Hepatocyte (in vitro differentiated cells): Measurements from ENCODE around the gene CYP4F11. TPM values are rescaled to one million over a fixed set of nuclear protein-coding genes. Genes with fewer than 3 reads are reported as not detected.

ENCODE experiments used
- DNase-seq: peaks from one replicate; pipeline ENCODE4 v3.0.0-alpha.2; 2016; ENCODE audit warnings: low spot score
- H2AFZ ChIP-seq: fragments of 200-600 bp; sonication (generic); 2 replicates; pipeline ENCODE4 v1.6.0; 2016; ENCODE audit warnings: antibody characterized with exemption, mild to moderate bottlenecking
- H3K27ac ChIP-seq: fragments of 200-600 bp; sonication (generic); 2 replicates; pipeline ENCODE4 v1.5.1; 2016; ENCODE audit warnings: mild to moderate bottlenecking
- H3K27me3 ChIP-seq: fragments of 200-600 bp; sonication (generic); 2 replicates; pipeline ENCODE4 v1.6.1; 2016
- H3K36me3 ChIP-seq: fragments of 200-600 bp; sonication (generic); replicated peaks from 2 replicates; pipeline ENCODE4 v1.5.1; 2016; ENCODE audit warnings: low read depth; ENCODE audit not compliant: insufficient read depth
- H3K4me1 ChIP-seq: fragments of 200-600 bp; sonication (generic); 2 replicates; pipeline ENCODE4 v1.5.1; 2016; ENCODE audit warnings: mild to moderate bottlenecking, moderate library complexity; ENCODE audit not compliant: insufficient read depth
- H3K4me2 ChIP-seq: fragments of 200-600 bp; sonication (generic); 2 replicates; pipeline ENCODE4 v1.6.0; 2016
- H3K4me3 ChIP-seq: fragments of 200-600 bp; sonication (generic); 2 replicates; pipeline ENCODE4 v1.5.1; 2016; ENCODE audit warnings: mild to moderate bottlenecking
- H3K79me2 ChIP-seq: fragments of 200-600 bp; sonication (generic); 2 replicates; pipeline ENCODE4 v1.6.0; 2017; ENCODE audit warnings: mild to moderate bottlenecking
- H3K9me2 ChIP-seq: fragments of 200-600 bp; sonication (generic); replicated peaks from 2 replicates; pipeline ENCODE4 v1.6.0; 2017; ENCODE audit warnings: mild to moderate bottlenecking; ENCODE audit not compliant: insufficient read depth
- H3K9me3 ChIP-seq: fragments of 200-600 bp; sonication (generic); 2 replicates; pipeline ENCODE4 v1.5.1; 2016; ENCODE audit warnings: low read depth, mild to moderate bottlenecking
- H4K20me1 ChIP-seq: fragments of 200-600 bp; sonication (generic); 2 replicates; pipeline ENCODE4 v1.6.0; 2016; ENCODE audit warnings: mild to moderate bottlenecking; ENCODE audit not compliant: insufficient read depth, poor library complexity, severe bottlenecking
- EZH2 ChIP-seq: fragments of 200-600 bp; sonication (generic); IDR thresholded peaks from 2 replicates; pipeline ENCODE4 v1.6.1; 2016; ENCODE audit warnings: antibody characterized with exemption, mild to moderate bottlenecking, borderline replicate concordance
- EZH2phosphoT487 ChIP-seq: fragments of 200-600 bp; sonication (generic); IDR thresholded peaks from one replicate; pipeline ENCODE4 v1.6.1; 2018; ENCODE audit warnings: antibody characterized with exemption, mild to moderate bottlenecking, low read depth, moderate library complexity; ENCODE audit not compliant: unreplicated experiment, severe bottlenecking
- WGBS: methylation state at CpG from one replicate; pipeline ENCODE4 v1.1.6; 2016; ENCODE audit warnings: low lambda C conversion rate; ENCODE audit errors: missing lambda C conversion rate; 5-methylcytosine and 5-hydroxymethylcytosine counted together
- polyA plus RNA-seq: library from polyadenylated mRNA; unstranded; fragments of >200 nt; fragmentation: Nextera tagmentation; extraction: Ambion mirVana; gene quantifications from 2 replicates; pipeline ENCODE4 v1.2.1, GENCODE V29; 2016
- small RNA-seq: library from RNA; depleted of rRNA; stranded (forward); fragments of <200 nt; gene quantifications from one replicate; pipeline ENCODE3, GENCODE V24; 2014
- total RNA-seq: library from RNA; depleted of rRNA; stranded (reverse); fragments of >200 nt; gene quantifications from 2 replicates; pipeline ENCODE4 v1.2.3, GENCODE V29; 2014
- TF ChIP-seq, protein P1 (sequence below): fragments of 200-600 bp; sonication (generic); IDR thresholded peaks from 2 replicates; pipeline ENCODE4 v1.5.1; 2016; ENCODE audit warnings: antibody characterized with exemption, mild to moderate bottlenecking; ENCODE audit not compliant: poor library complexity

Gene CYP4F11
- total and polyA plus RNA-seq, 2 experiments from 2014 or later, result not detected

DNA sequence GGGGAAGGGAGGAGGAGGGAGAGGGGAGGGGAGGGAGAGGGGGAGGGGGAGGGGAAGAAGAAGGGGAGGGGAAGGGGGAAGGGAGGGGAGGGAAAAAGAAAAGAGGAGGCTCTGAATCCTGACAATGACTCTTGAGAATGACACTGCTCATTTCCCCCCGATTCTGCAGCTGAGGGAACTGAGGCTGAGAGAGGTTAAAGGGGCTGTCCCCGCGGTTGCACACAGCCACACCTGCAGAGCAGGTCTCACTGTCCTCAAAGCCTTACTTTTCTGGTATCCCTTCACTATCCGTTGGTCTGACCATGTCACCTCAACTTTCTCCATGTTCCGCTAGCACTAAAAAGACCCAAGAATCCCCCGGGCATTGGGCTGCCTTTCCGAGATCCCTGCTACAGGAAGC, 71.9 kb downstream of the CYP4F11 start:
- H3K9me2 ChIP-seq, result no peaks in the 10 kb centered on the region
- H3K9me3 ChIP-seq, result no peaks in the 10 kb centered on the region
- H3K27ac ChIP-seq, result no peak overlapping the region
- TF ChIP-seq, protein P1, sequence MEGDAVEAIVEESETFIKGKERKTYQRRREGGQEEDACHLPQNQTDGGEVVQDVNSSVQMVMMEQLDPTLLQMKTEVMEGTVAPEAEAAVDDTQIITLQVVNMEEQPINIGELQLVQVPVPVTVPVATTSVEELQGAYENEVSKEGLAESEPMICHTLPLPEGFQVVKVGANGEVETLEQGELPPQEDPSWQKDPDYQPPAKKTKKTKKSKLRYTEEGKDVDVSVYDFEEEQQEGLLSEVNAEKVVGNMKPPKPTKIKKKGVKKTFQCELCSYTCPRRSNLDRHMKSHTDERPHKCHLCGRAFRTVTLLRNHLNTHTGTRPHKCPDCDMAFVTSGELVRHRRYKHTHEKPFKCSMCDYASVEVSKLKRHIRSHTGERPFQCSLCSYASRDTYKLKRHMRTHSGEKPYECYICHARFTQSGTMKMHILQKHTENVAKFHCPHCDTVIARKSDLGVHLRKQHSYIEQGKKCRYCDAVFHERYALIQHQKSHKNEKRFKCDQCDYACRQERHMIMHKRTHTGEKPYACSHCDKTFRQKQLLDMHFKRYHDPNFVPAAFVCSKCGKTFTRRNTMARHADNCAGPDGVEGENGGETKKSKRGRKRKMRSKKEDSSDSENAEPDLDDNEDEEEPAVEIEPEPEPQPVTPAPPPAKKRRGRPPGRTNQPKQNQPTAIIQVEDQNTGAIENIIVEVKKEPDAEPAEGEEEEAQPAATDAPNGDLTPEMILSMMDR, result no peak
- TF ChIP-seq EZH2phosphoT487 (no peak), EZH2 (no peak)
- no peak for DNase-seq
- no peak overlapping the region for H3K4me2 ChIP-seq
- no peak overlapping the region for H2AFZ ChIP-seq
- H3K27me3 ChIP-seq, result no peaks in the 10 kb centered on the region
- H3K4me3 ChIP-seq, result no peak overlapping the region
- H3K79me2 ChIP-seq, result no peaks in the 10 kb centered on the region
- 69% methylated on average over 6 of the region's 7 CpGs for WGBS
- H3K4me1 ChIP-seq, result no peaks in the 10 kb centered on the region
- no peaks in the 10 kb centered on the region for H3K36me3 ChIP-seq
- H4K20me1 ChIP-seq, result no peaks in the 10 kb centered on the region

Small RNA genes within 50 kb of the gene (small RNA-seq; reads per million reads assigned to genes)
- not detected for gene CYP4F36P

Other genes starting within 250 kb of the CYP4F11 start
- not detected in 2 replicates for gene OR10H2, start 206.5 kb downstream of the CYP4F11 start, total RNA-seq
- gene OR10H2, start 206.5 kb downstream of the CYP4F11 start, polyA plus RNA-seq, result not detected in 2 replicates
- gene OR10H3, start 196.5 kb downstream of the CYP4F11 start, total RNA-seq, result not detected in 2 replicates
- gene OR10H3, start 196.5 kb downstream of the CYP4F11 start, polyA plus RNA-seq, result not detected in 2 replicates
- gene OR10H5, start 146.9 kb downstream of the CYP4F11 start, total RNA-seq, result not detected in 2 replicates
- not detected in 2 replicates for gene OR10H5, start 146.9 kb downstream of the CYP4F11 start, polyA plus RNA-seq
- gene OR10H1, start 118.9 kb downstream of the CYP4F11 start, total RNA-seq, result not detected in 2 replicates
- gene OR10H1, start 118.9 kb downstream of the CYP4F11 start, polyA plus RNA-seq, result not detected in 2 replicates
- not detected in 2 replicates for gene CYP4F2, start 36.5 kb downstream of the CYP4F11 start, total RNA-seq
- not detected in 2 replicates for gene CYP4F2, start 36.5 kb downstream of the CYP4F11 start, polyA plus RNA-seq
- not detected in 2 replicates for gene OR10H4, start 14.5 kb upstream of the CYP4F11 start, total RNA-seq
- not detected in 2 replicates for gene OR10H4, start 14.5 kb upstream of the CYP4F11 start, polyA plus RNA-seq
- 405 and 417 TPM in 2 replicates for gene TPM4, start 142.0 kb upstream of the CYP4F11 start, total RNA-seq
- 337 and 344 TPM in 2 replicates for gene TPM4, start 142.0 kb upstream of the CYP4F11 start, polyA plus RNA-seq
- gene RAB8A, start 177.4 kb upstream of the CYP4F11 start, total RNA-seq, result 60.2 and 77.0 TPM in 2 replicates
- gene RAB8A, start 177.4 kb upstream of the CYP4F11 start, polyA plus RNA-seq, result 84.4 and 89.5 TPM in 2 replicates
- gene HSH2D, start 209.2 kb upstream of the CYP4F11 start, total RNA-seq, result 4.0 and 6.1 TPM in 2 replicates
- gene HSH2D, start 209.2 kb upstream of the CYP4F11 start, polyA plus RNA-seq, result 3.5 and 3.7 TPM in 2 replicates
- gene CIB3, start 239.0 kb upstream of the CYP4F11 start, total RNA-seq, result not detected in 2 replicates
- not detected in 2 replicates for gene CIB3, start 239.0 kb upstream of the CYP4F11 start, polyA plus RNA-seq